ENCODE results near the gene MDM4.
"Not testable (repeated sequence)": the region's sequence is repeated elsewhere in the genome, so short reads cannot be mapped to it uniquely, and the experiment has no call there.

Gene MDM4

GRCh38 chr1:204549313-204549712 lies 33.1 kb downstream of the MDM4 start:
- no peak for TF ChIP-seq CTCF (IDR thresholded peaks at IDR 0.05; ENCODE audit: low read depth, low read length)
- H3K4me3 ChIP-seq (ENCODE audit: low read depth, low read length): no peak overlapping the region

DNA sequence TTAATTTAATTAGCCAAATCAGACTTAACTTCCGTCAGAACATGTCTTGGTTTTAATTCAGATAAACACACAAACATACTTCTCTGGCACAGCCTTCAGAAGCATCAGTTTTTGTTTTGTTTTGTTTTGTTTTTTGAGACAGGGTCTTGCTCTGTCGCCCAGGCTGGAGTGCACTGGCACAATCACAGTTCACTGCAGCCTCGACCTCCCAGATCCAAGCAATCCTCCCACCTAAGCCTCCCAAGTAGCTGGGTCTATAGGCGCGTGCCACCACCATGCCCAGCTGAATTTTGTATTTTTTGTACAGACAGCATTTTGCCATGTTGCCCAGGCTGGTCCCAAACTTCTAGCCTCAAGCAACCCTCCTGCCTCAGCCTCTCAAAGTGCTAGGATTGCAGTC lies 34.7 kb downstream of the MDM4 start:
- TF ChIP-seq CTCF (IDR thresholded peaks at IDR 0.05; ENCODE audit: low read depth, low read length): no peak

DNA sequence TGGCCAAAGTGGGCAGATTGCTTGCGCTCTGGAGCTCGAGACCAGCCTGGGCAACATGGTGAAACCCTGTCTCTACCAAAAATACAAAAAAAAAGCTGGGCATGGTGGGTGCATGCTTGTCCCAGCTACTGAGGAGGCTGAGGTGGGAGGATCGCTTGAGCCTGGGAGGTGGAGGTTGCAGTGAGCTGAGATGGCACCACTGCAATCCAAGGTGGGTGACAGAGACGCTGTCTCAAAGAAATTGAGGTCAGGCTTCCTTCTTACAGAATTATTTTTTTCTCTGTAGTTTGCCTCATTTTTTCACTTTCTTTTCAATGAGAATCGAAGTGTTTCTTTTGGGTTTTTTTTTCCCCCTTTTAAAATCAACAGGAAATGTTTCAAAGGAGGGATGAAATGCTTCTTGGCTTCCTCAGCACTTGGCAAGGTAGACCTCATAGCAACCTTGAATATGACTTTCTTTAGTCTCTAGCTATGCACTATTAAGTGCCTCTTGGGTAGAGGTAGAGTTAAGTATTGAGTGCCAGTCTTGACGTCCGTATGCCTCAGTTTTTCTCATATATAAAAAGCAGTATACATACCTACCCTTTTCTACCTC lies 40.3 kb downstream of the MDM4 start:
- TF ChIP-seq CTCF (IDR thresholded peaks at IDR 0.05; ENCODE audit: low read depth, low read length): no peak
- no peak overlapping the region for H3K4me3 ChIP-seq (ENCODE audit: low read depth, low read length)

More for the DNA sequence above, 34.7 kb downstream of the MDM4 start:
- no peak overlapping the region for H3K4me3 ChIP-seq (ENCODE audit: low read depth, low read length)

DNA sequence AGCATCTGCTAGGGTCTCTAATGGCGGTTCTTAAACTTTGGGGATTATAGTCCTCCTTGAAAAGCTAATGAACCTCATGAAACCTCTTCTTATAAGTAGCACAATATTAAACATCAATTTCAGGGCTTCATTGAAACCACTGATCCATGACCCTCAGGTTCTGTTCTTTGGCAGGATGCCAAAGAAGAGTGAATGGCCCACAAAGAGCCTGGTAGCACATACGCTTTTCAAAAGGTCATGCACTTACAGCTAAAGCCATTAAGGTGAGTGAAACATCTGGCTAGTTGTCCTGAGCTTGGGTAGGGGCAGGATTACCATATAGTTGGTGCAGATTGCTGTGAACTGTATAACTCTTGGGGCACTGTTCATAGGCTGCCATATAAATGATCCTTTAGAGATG lies 42.3 kb downstream of the MDM4 start:
- TF ChIP-seq CTCF (IDR thresholded peaks at IDR 0.05; ENCODE audit: low read depth, low read length): no peak
- no peak overlapping the region for H3K4me3 ChIP-seq (ENCODE audit: low read depth, low read length)

DNA sequence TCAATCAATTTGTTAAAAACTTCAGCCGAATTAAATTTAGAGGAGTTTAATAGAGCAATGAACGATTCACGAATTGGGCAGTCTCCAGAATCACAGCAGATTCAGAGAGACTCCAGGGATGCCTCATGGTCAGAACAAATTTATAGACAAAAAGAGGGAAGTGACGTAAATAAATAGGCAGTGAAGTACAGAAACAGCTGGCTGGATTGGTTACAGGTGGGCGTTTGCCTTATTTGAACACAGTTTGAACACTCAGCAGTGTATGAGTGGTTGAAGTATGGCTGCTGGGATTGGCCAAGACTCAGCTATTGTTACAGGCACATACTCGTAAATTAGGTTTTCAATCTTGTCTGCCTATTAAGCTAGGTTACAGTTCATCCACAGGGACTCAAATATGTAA lies 43.8 kb downstream of the MDM4 start:
- H3K4me3 ChIP-seq (ENCODE audit: low read depth, low read length): not testable (repeated sequence)

DNA sequence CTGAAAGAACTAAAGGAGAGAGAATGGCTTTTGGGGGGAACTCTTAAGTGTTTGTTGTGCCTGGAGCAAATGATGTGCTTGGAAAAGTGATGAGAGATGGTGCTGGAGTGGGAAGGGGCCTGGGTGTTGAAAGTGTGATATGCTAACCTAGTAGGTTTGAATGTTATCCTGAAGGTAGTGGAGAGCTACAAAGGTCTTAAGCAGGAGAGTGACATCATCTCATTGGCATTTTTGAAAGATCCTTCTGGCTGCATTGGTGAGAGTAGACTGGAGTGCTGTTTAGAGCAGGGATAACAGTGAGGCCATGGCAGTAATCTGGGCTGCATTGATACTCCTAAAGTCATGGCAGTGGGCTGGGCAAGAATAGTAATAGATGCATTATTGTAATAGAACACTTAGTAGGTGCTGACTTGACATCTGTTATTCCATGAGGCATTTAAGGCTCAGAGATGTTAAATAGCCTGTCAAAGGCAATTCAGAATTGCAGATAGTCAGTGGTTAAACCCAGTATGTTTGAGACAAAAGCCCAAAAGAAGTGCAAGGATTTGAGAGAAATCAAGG lies 44.5 kb downstream of the MDM4 start:
- TF ChIP-seq CTCF (IDR thresholded peaks at IDR 0.05; ENCODE audit: low read depth, low read length): no peak

DNA sequence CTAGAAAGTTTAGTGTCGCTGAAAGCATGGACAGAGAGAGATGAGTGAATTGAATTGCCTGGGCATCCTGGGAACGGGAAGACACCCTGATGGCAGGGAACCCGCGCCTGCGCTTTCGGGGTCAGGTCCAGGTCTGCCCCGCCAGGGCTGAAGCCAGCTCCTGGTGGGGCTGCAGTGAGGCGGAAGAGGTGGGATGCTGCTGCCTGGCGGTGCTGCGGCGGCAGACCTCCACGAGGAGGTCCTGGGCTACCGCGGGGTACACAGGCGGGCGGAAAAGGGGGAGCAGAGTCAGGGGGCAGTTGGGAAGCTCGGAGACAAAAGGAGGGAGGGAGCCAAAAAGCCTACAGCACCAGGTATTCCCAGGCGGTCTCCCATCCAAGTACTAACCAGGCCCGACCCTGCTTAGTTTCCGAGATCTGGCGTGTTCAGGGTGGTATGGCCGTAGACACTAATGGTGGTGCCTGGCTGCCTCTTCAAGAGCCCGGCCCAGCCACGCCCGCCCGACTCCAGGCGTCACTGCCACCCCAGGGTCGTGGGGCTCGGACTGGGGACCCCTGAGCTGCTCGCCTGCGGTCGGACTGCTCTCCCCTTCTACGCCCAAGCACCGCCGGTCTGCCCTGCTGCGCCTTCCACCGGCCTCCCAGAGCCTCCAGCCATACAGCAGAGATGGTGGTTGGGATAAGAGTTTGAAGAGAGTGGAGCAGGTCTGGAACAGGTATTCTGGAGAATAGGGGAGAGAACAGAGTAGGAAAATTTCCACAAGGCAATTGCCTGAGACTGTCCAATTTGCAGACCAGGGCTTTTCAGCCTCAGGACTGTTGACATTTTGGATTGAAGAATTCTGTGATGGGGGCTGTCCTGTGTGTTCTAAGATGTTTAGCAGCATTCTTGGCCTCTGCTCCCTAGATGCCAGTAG lies 46.1 kb downstream of the MDM4 start:
- H3K4me3 ChIP-seq (ENCODE audit: low read depth, low read length): no peak overlapping the region
- no peak for TF ChIP-seq CTCF (IDR thresholded peaks at IDR 0.05; ENCODE audit: low read depth, low read length)

More for the DNA sequence above, 44.5 kb downstream of the MDM4 start:
- H3K4me3 ChIP-seq (ENCODE audit: low read depth, low read length): no peak overlapping the region
